Hepatocyte (in vitro differentiated cells): ENCODE results near the gene EPHA1.

Source experiments
- CTCF ChIP-seq: fragments of 200-600 bp; sonication (generic); IDR thresholded peaks from 2 replicates; pipeline ENCODE4 v1.5.1; 2016; ENCODE audit warnings: antibody characterized with exemption, mild to moderate bottlenecking; ENCODE audit not compliant: poor library complexity
- EZH2phosphoT487 ChIP-seq: fragments of 200-600 bp; sonication (generic); IDR thresholded peaks from one replicate; pipeline ENCODE4 v1.6.1; 2018; ENCODE audit warnings: antibody characterized with exemption, mild to moderate bottlenecking, low read depth, moderate library complexity; ENCODE audit not compliant: unreplicated experiment, severe bottlenecking

GRCh38 chr7:143458263-143458662 lies 49.6 kb upstream of the EPHA1 start:
- TF ChIP-seq CTCF, result no peak
- TF ChIP-seq EZH2phosphoT487, result no peak
